GM21381 (cell line): ENCODE results near the gene PLXNA1.

Experiments
- ATAC-seq: cut with Tn5 transposase; IDR thresholded peaks from one replicate; pipeline ENCODE4 v1.9.1; 2021; ENCODE audit warnings: mild to moderate bottlenecking, moderate library complexity; ENCODE audit not compliant: unreplicated experiment

The PLXNA1 gene

DNA sequence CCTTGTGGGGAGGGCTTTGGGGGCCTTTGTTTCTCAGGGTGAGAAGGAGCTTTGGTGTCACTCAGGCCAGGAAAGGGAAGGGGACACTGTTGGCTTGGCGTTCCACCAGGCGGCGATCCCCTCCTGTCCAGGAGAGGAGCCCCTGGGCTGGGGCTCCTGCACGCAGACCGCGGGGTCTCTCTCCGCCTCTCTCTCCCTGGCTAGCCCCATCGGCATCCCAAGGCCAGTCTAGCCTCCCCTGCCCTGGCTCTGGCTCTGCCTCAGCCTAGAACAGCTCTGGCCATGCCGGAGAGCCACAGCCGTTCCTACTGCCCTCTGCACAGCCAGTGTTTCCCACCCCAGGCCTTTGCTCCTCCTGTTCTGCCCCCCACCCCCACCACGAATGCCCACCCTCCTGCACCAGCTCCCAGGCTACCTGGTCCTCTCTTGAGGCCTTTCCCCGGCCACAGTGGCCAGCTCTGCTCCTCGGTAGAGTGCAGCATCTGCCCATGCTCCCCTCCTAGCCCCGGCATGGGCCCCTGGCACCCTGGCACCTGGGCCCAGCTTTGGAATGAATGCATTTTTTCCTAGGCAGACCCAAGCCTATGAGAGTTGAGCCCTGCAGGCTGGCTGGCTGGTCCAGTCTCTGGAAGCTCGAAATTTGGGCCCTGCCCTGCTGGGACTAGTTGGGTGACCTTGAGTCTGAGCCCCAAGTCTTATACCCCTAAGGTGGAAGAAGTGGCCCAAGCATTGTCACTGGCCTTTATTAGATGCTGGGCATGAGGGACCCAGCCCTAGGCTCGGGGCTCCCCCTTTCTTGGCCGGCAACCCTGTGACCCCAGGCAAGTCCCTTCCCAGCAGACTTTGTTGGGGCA, 2.4 kb downstream of the PLXNA1 start:
- ATAC-seq, result no peak

DNA sequence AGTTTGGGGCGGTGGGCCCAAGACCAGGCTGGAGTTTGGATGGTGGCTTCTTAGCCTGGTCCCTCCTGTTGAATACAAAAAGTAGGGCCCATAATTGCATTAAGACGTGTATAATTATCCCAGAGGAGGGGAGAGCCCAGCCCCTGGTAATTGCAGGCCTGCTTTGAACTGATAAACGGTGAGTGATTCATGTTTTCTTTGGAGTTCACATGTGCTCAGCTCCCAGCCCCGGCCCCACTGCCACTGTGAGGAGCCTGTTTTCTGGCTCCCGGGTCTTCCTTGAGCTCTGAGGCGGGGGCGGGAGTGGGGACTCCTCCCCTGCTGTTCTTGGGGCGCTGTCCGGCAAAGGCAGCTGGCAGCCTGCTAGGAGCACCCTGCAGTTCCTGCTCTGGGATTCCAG, 3.1 kb downstream of the PLXNA1 start:
- ATAC-seq, result no peak

DNA sequence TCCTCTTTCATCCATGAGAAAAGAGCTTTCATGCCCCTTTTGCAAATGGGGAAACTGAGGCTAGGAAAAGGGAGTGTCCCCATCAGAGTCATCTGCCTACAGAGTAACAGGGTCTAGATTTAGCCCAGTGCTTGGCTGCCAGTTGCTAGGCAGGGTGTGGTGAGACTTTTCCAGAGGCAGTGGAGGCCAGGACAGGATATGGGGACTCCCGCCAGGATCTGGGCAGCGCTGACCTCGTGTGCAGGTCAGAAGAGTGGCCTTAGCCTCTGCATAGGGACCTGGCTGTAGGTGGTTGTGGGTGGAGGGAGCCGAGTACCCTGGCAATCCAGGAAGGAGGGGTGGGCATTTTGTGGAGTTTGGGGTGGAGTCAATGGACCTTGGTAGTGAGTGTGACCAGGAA, 4.2 kb downstream of the PLXNA1 start:
- ATAC-seq, result no peak

DNA sequence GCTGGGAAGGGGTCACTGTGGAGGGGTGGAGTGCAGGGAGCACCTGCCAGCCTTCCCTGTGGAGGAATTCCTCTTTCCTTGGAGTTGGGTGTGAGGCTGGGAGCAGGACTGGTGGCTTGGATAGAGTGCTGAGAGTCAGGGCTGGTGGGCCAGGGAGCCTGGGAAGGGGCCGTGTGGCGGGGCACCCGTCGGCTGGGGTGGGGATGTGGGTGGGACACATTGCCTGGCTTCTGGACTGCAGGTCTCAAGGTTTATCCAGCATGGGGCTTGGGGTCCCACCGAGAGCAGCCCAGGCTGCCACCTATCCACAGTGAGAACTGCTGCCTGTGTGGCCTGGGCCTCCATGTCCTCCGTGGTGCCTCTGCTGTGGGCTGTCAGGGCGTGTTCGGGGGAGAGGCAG, 4.7 kb downstream of the PLXNA1 start:
- ATAC-seq, result no peak

DNA sequence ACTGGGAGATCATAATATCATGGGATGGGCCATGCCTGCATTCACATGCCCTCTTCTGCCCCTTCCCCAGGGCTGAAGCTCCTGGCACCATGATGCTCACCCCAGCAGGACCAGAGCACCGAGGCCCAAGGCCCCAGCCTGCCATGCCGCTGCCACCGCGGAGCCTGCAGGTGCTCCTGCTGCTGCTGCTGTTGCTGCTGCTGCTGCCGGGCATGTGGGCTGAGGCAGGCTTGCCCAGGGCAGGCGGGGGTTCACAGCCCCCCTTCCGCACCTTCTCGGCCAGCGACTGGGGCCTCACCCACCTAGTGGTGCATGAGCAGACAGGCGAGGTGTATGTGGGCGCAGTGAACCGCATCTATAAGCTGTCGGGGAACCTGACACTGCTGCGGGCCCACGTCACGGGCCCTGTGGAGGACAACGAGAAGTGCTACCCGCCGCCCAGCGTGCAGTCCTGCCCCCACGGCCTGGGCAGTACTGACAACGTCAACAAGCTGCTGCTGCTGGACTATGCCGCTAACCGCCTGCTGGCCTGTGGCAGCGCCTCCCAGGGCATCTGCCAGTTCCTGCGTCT, 5.6 kb downstream of the PLXNA1 start:
- no peak for ATAC-seq

DNA sequence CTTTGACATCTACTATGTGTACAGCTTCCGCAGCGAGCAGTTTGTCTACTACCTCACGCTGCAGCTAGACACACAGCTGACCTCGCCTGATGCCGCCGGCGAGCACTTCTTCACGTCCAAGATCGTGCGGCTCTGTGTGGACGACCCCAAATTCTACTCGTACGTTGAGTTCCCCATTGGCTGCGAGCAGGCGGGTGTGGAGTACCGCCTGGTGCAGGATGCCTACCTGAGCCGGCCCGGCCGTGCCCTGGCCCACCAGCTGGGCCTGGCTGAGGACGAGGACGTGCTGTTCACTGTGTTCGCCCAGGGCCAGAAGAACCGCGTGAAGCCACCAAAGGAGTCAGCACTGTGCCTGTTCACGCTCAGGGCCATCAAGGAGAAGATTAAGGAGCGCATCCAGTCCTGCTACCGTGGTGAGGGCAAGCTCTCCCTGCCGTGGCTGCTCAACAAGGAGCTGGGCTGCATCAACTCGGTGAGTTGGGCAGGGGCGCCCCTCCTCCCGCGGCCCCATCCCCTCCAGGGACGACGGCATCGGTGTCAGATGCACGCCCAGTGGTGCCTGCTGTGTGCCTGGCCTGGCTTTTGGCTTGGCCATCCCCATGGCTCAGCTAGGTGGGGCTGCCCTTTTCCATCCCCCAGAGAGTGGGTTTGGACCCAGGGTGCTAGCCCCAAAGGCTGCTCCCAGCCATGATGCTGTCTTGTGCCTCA, 6.6 kb downstream of the PLXNA1 start:
- no peak for ATAC-seq

DNA sequence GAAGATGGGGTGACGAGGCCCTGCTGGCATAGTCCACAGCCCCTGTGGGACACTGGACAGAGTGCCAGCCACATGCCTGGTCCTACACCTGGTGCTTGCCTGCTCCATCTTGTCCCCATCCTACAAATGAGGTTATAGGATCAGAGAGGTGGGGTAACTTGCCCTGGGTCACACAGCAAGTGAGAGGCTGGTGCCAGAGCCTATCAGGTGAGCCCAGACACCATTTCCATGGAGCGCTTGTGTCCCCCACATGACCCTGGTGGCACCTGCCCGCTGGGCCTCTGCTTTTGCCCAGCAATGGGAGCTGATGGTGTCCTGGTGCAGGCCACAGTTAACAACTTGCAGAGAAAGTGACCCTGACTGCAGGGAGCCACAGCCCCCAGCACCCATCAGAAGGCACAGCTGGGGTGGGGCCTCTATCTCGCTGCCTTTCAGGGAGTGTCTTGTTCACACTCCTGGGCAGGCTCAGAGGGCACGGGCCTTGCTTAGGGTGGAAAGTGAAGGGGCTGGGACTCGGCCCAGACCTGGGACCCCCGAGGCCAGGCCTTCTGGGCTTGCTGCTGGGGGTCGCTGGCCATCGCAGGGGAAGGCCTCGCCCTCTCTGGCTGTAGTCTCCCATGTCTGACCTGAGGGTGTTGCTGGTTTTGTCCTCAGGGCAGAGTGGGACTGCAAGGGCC, 7.2 kb downstream of the PLXNA1 start:
- no peak for ATAC-seq

DNA sequence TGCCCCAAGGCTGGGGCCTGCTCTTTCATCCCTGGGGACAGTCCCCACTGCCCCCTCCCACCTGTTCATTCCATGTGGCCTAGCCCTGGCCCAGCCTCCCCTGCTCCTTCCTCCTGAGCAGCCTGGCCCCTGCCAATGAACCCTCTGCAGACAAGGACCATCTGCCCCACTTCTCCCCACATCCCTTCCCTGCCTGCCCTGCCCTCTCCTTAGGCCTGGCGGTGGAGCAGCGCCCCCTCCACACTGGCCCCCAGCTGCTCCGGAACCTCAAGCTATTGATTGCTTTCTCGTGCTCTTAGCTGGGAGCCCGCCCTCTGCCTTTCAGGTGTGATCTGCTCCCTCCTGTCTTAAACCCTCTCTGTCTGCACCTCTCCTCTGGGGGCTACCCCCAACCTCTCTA, 8.0 kb downstream of the PLXNA1 start:
- no peak for ATAC-seq

DNA sequence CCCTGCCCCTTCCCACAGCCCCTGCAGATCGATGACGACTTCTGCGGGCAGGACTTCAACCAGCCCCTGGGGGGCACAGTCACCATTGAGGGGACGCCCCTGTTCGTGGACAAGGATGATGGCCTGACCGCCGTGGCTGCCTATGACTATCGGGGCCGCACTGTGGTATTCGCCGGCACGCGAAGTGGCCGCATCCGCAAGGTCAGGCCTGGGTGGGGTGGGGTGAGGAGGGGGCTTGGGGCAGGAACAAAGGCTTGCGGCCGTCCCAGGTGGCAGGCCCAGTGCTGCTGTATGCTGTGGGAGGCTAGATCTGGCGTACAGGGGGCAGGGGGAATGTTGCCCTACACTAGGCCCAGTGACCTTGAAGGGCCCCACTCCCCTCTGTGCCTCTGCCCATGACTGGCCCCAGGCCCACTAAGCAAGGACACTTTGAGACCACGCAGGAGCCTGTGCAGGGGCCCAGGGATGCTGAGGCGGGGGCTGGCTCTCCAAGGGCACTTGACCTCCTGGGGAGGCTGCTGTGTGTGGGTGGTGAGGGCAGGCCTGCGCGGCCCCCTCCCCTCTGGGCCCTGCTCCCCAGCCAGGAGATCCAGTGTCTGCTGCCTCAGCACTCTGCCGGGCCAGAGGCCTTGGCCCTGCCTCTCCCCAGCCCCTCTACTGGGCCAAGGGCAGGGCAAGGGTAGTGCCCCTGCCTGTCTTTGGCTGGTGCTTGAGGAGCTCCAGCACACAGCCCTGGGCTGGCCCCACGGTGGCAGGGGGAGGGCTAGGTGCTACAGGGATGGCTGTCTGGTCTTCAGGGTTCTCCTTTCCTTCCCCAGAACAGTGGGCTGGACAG, 8.7 kb downstream of the PLXNA1 start:
- ATAC-seq, result no peak

DNA sequence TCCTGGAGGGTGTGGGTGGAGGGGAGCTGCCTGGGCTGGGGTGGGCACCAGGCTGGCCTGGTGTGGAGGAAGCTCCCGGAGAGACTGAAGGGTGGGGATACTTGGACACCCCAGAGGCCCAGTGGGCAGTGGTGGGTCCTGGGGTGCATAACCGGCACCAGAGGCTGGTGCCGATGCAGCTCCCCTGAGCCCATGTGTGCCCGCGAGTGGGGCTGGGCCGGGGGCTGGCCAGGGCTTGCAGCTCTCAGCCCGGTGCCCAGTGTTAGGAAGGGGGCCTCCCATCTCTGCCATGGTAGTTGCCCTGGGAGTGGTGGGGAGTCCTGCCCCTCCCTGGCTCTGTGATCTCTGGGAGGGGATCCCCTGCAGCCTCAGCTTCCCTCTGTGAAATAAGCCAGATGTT, 9.3 kb downstream of the PLXNA1 start:
- ATAC-seq, result no peak

DNA sequence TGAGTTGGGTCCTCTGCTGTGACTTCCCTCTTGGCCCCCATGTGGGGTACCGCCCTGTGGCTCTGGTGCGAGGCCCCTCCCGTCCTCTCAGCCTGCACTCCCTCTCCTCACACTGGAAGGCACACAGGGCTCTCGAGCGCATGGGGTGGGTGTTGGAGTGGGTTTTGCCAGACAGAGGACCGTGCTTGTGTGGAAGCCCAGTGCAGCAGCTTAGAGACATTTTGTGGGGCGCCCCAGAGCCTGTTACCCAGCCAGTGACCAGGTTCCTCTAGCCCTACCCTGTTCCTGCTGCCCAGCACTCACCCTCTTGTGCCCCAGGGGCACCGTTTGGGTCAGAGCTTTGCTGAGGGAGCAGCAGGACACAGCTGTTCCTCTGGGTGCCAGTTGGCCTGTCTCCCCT, 9.9 kb downstream of the PLXNA1 start:
- ATAC-seq, result no peak

DNA sequence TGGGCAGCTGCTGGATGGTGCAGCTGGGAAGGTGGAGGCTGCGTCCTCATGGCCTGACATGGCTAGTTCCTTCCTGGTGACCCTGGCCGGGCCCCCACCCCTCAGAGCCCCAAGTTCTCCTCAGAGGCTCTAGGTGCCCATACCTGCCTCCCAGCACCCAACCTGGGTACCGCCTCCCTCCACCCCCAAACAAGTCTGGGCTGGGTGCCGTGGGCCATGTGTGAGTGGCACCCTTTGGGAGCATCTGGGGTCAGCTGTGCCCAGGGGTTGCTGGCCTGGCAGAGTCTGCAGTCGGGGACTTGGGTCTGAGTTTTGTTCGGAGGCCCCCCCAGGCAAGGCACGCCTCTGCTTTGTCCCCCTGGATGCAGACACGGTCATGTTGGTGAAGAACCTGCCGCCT, 10.5 kb downstream of the PLXNA1 start:
- ATAC-seq, result no peak

DNA sequence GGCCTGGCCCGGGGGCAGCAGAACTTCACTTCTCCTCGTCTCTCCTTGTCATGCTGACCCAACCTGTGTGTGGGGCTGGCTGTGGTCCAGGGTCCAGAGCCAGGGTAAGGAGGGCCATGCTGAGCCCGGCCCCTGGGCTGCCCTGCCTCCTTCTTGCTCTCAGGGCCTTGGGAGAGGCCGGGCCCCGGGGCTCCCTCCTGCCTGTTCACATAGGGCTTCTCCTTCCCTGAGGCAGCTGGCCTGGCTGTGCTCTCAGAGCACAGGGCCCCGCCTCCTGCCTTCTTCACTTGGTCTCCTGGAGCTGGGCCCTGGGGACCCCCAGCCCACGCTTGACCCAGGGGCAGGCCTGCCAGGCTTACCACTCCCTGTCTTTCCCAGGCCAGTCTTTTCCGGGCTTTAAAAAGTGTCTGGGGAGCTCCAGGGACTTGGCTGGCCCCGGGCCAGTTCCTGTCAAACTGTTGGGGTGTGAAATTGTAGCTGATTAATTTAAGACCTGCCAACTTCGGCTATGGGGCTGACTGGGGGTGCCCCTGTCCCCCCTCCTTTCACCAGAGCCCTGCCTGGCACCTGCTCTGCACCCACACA, 11.8 kb downstream of the PLXNA1 start:
- no peak for ATAC-seq

DNA sequence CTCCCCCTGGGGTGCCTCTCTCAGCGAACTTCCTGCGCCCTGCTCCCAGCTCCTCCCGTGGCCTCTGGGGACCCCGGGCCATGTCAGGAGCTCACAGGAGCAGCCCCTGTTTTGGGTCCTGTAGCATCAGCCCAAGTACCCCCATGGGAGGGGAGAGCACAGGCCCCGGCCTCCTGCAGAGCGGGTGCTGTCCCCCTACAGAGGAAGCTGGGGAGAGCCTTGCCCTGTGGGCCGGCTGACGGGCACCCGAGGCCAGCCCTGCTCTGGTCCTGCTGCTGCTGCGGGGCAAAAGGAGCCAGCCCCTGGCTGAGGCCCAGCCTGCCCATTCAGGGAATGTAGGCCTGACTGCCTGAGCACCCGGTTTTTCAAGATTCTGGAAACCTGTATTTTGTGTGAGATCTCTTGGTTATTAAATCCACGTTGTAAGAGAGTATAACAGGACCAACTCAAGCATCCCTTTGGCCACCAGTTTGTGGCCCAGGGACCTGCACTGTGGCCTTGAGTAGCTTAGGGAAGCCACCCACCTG, 12.4 kb downstream of the PLXNA1 start:
- no peak for ATAC-seq

DNA sequence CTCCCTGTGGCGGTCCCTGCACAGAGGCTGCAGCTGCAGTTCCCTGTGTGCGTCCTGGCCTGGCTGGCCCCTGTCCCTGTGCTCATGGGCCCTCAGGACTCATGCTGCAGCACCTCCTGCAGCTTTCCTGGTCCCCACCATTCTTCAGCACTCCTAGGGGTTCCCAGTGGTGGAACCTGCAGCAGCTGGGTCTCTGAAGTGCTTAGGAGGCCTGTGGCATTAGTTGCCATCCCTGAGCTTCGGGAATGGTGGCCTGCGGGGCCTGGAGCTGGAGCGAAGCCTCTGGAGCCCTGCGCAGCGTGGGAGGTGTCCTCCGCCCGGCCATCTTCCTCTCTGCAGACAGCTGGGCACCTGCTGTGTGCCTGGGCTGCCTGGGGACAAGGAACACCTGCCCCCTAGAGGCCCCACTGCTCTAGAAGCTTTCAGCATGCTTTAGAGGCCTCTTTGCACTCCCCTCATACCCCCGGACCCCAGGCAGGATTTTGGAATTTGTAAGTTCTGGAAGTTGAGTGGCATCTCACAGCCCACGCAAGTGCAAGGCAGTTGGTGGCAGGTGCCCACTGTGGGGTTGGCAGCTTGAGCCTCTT, 13.1 kb downstream of the PLXNA1 start:
- ATAC-seq, result no peak

DNA sequence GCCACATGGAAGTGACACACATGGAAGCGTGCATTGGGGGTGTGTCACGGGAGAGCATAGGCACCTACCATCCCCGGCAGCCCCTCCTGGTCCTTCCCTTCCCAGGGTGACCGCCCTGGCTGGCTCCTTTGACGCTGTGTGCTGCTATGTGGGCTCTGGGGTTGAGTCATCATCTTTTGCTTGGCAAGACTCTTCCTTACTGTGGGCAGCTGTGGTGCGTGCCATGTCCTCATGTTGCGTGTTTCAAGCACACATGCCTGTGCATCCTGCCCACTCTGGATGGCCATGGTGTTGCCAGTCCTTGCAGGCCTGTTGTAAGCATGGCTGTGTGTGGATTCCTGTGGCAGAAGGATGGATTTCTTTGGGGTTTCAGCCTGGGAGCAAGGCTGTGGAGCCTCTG, 14.0 kb downstream of the PLXNA1 start:
- ATAC-seq, result no peak

DNA sequence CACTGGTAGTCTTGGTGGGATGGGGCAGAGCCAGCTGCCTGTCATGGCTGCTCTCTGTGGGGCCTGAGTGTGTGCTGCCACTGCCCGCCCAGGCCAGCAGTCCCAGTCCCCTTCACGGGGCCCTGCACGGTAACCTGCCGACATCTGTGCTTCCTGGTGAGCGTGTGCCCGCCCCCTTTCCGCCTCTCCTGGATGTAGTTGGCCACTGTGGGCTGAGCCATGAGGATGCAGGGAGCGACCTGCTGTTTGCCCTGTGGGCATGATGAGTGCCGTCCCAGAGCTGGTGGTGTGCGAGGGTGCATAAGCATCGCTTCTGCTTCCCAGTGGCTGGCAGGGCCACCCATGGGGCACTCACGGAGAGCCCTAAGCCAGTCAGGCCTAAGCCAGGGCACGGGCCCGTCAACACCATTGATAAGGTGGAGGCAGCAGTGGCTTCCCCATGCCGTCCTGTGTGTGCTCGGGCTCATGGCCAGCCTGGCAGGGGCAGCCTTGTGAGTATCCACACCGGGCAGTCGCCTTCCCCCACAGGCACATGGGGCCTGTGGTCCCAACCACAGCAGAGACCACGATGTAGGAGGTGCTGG, 14.6 kb downstream of the PLXNA1 start:
- ATAC-seq, result no peak

DNA sequence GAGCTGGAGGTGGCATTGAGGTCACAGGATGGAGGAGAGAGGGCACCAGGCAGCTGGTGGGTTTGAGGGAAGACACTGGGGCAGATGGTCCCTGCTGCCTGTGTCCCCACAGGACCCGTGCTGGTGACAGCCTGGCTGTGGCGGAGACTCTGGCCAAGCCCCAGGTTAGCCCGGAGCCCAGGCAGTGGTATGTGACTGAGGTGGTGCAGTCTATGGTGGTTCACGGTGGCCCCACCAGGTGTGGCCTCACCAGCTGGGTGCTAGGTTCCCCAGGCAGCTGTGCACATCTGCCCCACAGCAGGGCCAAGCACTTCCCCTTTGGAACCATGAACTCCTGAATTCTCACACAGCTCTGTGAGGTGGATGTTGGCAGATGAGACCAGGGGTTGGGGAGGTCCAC, 15.4 kb downstream of the PLXNA1 start:
- ATAC-seq, result no peak

DNA sequence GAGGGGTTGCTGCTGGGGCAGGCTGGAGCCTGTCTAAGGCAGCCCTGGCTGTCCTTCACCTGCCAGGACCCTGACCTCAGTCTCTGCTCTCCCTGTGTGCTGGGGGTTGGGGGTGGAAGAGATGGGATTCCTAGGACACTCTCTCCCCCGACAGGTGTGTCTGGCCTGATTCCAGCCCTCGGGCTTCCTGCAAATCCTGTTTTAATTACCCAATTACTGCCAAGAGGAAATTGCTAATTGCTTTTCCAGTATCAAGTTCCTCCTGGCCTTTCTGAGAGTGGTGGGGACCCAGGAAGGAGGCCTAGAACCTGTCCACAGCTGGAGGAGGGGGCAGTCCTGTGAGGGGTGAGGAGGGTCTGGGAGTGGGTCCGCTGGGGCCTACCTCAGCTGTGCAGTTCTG, 15.8 kb downstream of the PLXNA1 start:
- no peak for ATAC-seq
